Measurements from ENCODE around the gene OSGIN1.

OSGIN1 gene

GRCh38 chr16:83933885-83934683, 19.0 kb upstream of the OSGIN1 start:
- TF ChIP-seq CTCF (IDR thresholded peaks at IDR 0.05; ENCODE audit: low read depth, low read length) = no peak

GRCh38 chr16:83934684-83934977, 18.4 kb upstream of the OSGIN1 start:
- TF ChIP-seq CTCF (IDR thresholded peaks at IDR 0.05; ENCODE audit: low read depth, low read length) = no peak
- DNase-seq (ENCODE audit: extremely low read depth, low read depth) = no peak

More at GRCh38 chr16:83933885-83934683, 19.0 kb upstream of the OSGIN1 start:
- DNase-seq (ENCODE audit: extremely low read depth, low read depth) = no peak

GRCh38 chr16:83935005-83935857, 17.8 kb upstream of the OSGIN1 start:
- no peak for TF ChIP-seq CTCF (IDR thresholded peaks at IDR 0.05; ENCODE audit: low read depth, low read length)
- DNase-seq (ENCODE audit: extremely low read depth, low read depth) = no peak

GRCh38 chr16:83935858-83936255, 17.2 kb upstream of the OSGIN1 start:
- TF ChIP-seq CTCF (IDR thresholded peaks at IDR 0.05; ENCODE audit: low read depth, low read length) = no peak
- DNase-seq (ENCODE audit: extremely low read depth, low read depth) = no peak

GRCh38 chr16:83936581-83937165, 16.4 kb upstream of the OSGIN1 start:
- no peak for TF ChIP-seq CTCF (IDR thresholded peaks at IDR 0.05; ENCODE audit: low read depth, low read length)
- DNase-seq (ENCODE audit: extremely low read depth, low read depth) = no peak

- no peak for DNase-seq (ENCODE audit: extremely low read depth, low read depth)
- TF ChIP-seq CTCF (IDR thresholded peaks at IDR 0.05; ENCODE audit: low read depth, low read length) = no peak
Measured at GRCh38 chr16:83937267-83937666, 15.8 kb upstream of the OSGIN1 start.
